SK-N-SH (cell line): ENCODE measurements around the gene LAMC2. TPM values are rescaled to one million over a fixed set of nuclear protein-coding genes. Genes with fewer than 3 reads are reported as not detected.

Source experiments
- CTCF ChIA-PET: fragments of 300-600, 350-600 bp; formaldehyde crosslinking; extraction: SDS; loops from one replicate; lab custom pipeline; 2021; lab: Yijun Ruan, JAX
- POLR2A ChIA-PET: fragments of 350-600 bp; sonication (Branson Sonifier 250); formaldehyde crosslinking; extraction: SDS; loops from one replicate; lab custom pipeline; 2020; ENCODE audit warnings: antibody characterized with exemption, inconsistent platforms; lab: Yijun Ruan, JAX
- DNase-seq: peaks from one replicate; pipeline ENCODE4 v3.0.0; 2012
- H2AFZ ChIP-seq: fragments of 200-600 bp; sonication (generic); 2 replicates; pipeline ENCODE4 v1.8.1; 2016; ENCODE audit warnings: antibody characterized with exemption, mild to moderate bottlenecking, low read depth
- H3F3A ChIP-seq: fragments of 200-600 bp; sonication (generic); replicated peaks from 2 replicates; pipeline ENCODE3; 2016; ENCODE audit warnings: antibody characterized with exemption, mild to moderate bottlenecking; ENCODE audit not compliant: insufficient read depth
- H3K27ac ChIP-seq, 2 experiments: fragments of 200-500 bp in 1 of 2; fragments of 200-600 bp in 1 of 2; sonication (Bioruptor generic) in 1 of 2; sonication (generic), shearing (Covaris generic) in 1 of 2; 2 replicates each; pipeline versions ENCODE4 v1.5.1 to v1.6.1; 2014 to 2016; ENCODE audit warnings: low read depth in 2 of 2, inconsistent platforms in 1 of 2, low read length in 1 of 2, mild to moderate bottlenecking in 1 of 2, mixed read lengths in 1 of 2
- H3K27me3 ChIP-seq: fragments of 200-600 bp; sonication (generic), shearing (Covaris generic); 2 replicates; pipeline ENCODE4 v1.6.1; 2016; ENCODE audit warnings: mixed run types; ENCODE audit not compliant: insufficient read depth
- H3K36me3 ChIP-seq, 2 experiments: fragments of 200-500 bp in 1 of 2; fragments of 200-600 bp in 1 of 2; sonication (Bioruptor generic) in 1 of 2; sonication (generic) in 1 of 2; replicated peaks in 1 of 2; 2 replicates each; pipeline versions ENCODE3 to v1.5.1; 2014 to 2016; ENCODE audit warnings: low read length in 1 of 2, mild to moderate bottlenecking in 1 of 2; ENCODE audit not compliant: insufficient read depth in 2 of 2, control insufficient read depth in 1 of 2
- H3K4me1 ChIP-seq, 2 experiments: fragments of 200-500 bp in 1 of 2; fragments of 200-600 bp in 1 of 2; sonication (Bioruptor generic) in 1 of 2; sonication (generic), shearing (Covaris generic) in 1 of 2; 2 replicates each; pipeline versions ENCODE4 v1.5.1 to v1.6.1; 2014 to 2016; ENCODE audit warnings: low read depth in 1 of 2, low read length in 1 of 2, mixed run types in 1 of 2; ENCODE audit not compliant: insufficient read depth in 2 of 2, control insufficient read depth in 1 of 2
- H3K4me2 ChIP-seq: fragments of 200-600 bp; sonication (generic), shearing (Covaris generic); 2 replicates; pipeline ENCODE4 v1.6.1; 2017; ENCODE audit warnings: mixed run types
- H3K4me3 ChIP-seq, 2 experiments: fragments of 200-500 bp in 1 of 2; fragments of 200-600 bp in 1 of 2; sonication (Bioruptor generic) in 1 of 2; sonication (generic), shearing (Covaris generic) in 1 of 2; 2 replicates each; pipeline versions ENCODE4 v1.5.1 to v1.8.1; 2014 to 2016; ENCODE audit warnings: low read depth in 2 of 2, inconsistent platforms in 1 of 2, low read length in 1 of 2, mild to moderate bottlenecking in 1 of 2, mixed read lengths in 1 of 2, moderate library complexity in 1 of 2
- H3K79me2 ChIP-seq: fragments of 200-600 bp; sonication (generic); 2 replicates; pipeline ENCODE4 v1.8.1; 2017; ENCODE audit warnings: mild to moderate bottlenecking; ENCODE audit not compliant: insufficient read depth
- H3K9ac ChIP-seq: fragments of 200-600 bp; sonication (generic); 2 replicates; pipeline ENCODE4 v1.6.1; 2017; ENCODE audit warnings: mixed run types
- H3K9me2 ChIP-seq: fragments of 200-600 bp; sonication (generic); 2 replicates; pipeline ENCODE4 v1.6.1; 2017; ENCODE audit warnings: mixed run types
- H3K9me3 ChIP-seq: fragments of 200-600 bp; sonication (generic); 2 replicates; pipeline ENCODE4 v1.6.1; 2017; ENCODE audit warnings: mixed run types, mild to moderate bottlenecking, moderate library complexity
- H4K20me1 ChIP-seq: fragments of 200-600 bp; sonication (generic); 2 replicates; pipeline ENCODE4 v1.6.1; 2017; ENCODE audit warnings: mild to moderate bottlenecking, mixed run types; ENCODE audit not compliant: insufficient read depth
- CHD2 ChIP-seq: fragments of 150-350 bp; IDR thresholded peaks from 2 replicates; pipeline ENCODE4 v1.6.1; 2018; ENCODE audit warnings: low read length; ENCODE audit not compliant: partially characterized antibody
- FOSL2 ChIP-seq: IDR thresholded peaks from 2 replicates; pipeline ENCODE4 v1.4.0; 2012; ENCODE audit warnings: low read depth, mild to moderate bottlenecking, moderate library complexity, borderline replicate concordance
- FOXJ3 ChIP-seq: sonication (generic); formaldehyde crosslinking; IDR thresholded peaks from 2 replicates; pipeline ENCODE4 v1.5.1; 2020; ENCODE audit warnings: mild to moderate bottlenecking, missing genetic modification reagents
- GABPA ChIP-seq: IDR thresholded peaks from 2 replicates; pipeline ENCODE4 v1.4.0; 2012; ENCODE audit warnings: low read depth, mild to moderate bottlenecking
- GATA2 ChIP-seq: sonication (generic); formaldehyde crosslinking; IDR thresholded peaks from 2 replicates; pipeline ENCODE4 v1.5.0; 2020; ENCODE audit warnings: mild to moderate bottlenecking, missing genetic modification reagents
- IRF3 ChIP-seq: fragments of 150-350 bp; IDR thresholded peaks from 2 replicates; pipeline ENCODE4 v1.6.1; 2016; ENCODE audit warnings: mild to moderate bottlenecking, low read depth, low read length
- MEF2A ChIP-seq: IDR thresholded peaks from 2 replicates; pipeline ENCODE4 v1.4.0; 2012; ENCODE audit warnings: low read depth, borderline replicate concordance
- NFIC ChIP-seq: IDR thresholded peaks from 2 replicates; pipeline ENCODE4 v1.4.0; 2012; ENCODE audit warnings: borderline replicate concordance
- NRF1 ChIP-seq: IDR thresholded peaks from 2 replicates; pipeline ENCODE4 v1.6.1; 2012; ENCODE audit warnings: low read depth, mild to moderate bottlenecking, low read length
- PBX3 ChIP-seq: IDR thresholded peaks from 2 replicates; pipeline ENCODE4; 2012
- POLR2AphosphoS5 ChIP-seq: IDR thresholded peaks from 2 replicates; pipeline ENCODE4 v1.6.1; 2012; ENCODE audit warnings: low read depth, low read length
- RXRA ChIP-seq: IDR thresholded peaks from 2 replicates; pipeline ENCODE4 v1.4.0; 2012; ENCODE audit warnings: low read depth, mild to moderate bottlenecking, borderline replicate concordance
- SIN3A ChIP-seq: IDR thresholded peaks from 2 replicates; pipeline ENCODE4 v1.6.1; 2012; ENCODE audit warnings: low read depth, mild to moderate bottlenecking, low read length, moderate library complexity, borderline replicate concordance
- TCF12 ChIP-seq: IDR thresholded peaks from 2 replicates; pipeline ENCODE4 v1.4.0; 2012
- YY1 ChIP-seq: IDR thresholded peaks from 2 replicates; pipeline ENCODE4 v1.4.0; 2012; ENCODE audit warnings: low read depth, mild to moderate bottlenecking
- WGBS: methylation state at CpG from one replicate; pipeline ENCODE4 v1.1.6; 2017; ENCODE audit warnings: low lambda C conversion rate; 5-methylcytosine and 5-hydroxymethylcytosine counted together
- polyA plus RNA-seq, 3 experiments: library from polyadenylated mRNA; depleted of rRNA; stranded (reverse); fragments of >200 nt; gene quantifications; 2 replicates each; pipeline ENCODE4 v1.2.3, GENCODE V29; 2012
- TF ChIP-seq, protein P1 (sequence below): IDR thresholded peaks from 2 replicates; pipeline ENCODE4 v1.4.0; 2012; ENCODE audit warnings: low read depth, borderline replicate concordance

LAMC2 gene
- polyA plus RNA-seq, 1 of the 3 experiments (the other 2 are of a cell fraction), result 0.15 TPM

- H3K9ac ChIP-seq, result no peak overlapping the region
- H3K4me2 ChIP-seq, result no peak overlapping the region
- no peaks in the 10 kb centered on the region for H4K20me1 ChIP-seq
- TF ChIP-seq FOXJ3 (CRISPR knock-in tag) (no peak), TCF12 (no peak), NFIC (no peak), POLR2AphosphoS5 (no peak), GABPA (no peak), CHD2 (no peak), MEF2A (no peak), SIN3A (no peak), NRF1 (no peak), GATA2 (CRISPR knock-in tag) (no peak), PBX3 (no peak), IRF3 (no peak), FOSL2 (no peak), YY1 (no peak), RXRA (no peak)
- TF ChIP-seq, protein P1, sequence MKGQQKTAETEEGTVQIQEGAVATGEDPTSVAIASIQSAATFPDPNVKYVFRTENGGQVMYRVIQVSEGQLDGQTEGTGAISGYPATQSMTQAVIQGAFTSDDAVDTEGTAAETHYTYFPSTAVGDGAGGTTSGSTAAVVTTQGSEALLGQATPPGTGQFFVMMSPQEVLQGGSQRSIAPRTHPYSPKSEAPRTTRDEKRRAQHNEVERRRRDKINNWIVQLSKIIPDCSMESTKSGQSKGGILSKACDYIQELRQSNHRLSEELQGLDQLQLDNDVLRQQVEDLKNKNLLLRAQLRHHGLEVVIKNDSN, result no peak
- H3K79me2 ChIP-seq, result no peaks in the 10 kb centered on the region
- no peak overlapping the region for H3K4me3 ChIP-seq
- H3K9me3 ChIP-seq, result no peaks in the 10 kb centered on the region
- H2AFZ ChIP-seq, result no peak overlapping the region
- H3K27ac ChIP-seq, result no peak overlapping the region
- H3K36me3 ChIP-seq, result no peaks in the 10 kb centered on the region
- WGBS, result 76% methylated on average over 1 of the region's 1 CpG
- no peaks in the 10 kb centered on the region for H3K4me1 ChIP-seq
- ChIA-PET POLR2A (no interaction called here), CTCF (interaction anchor here (0.6 to 2.3 kb wide), 4 partner anchors 12 to 274 kb away, joined by 3 to 10 read pairs (median 3); no protein-coding TSS in a partner anchor)
- no peaks in the 10 kb centered on the region for H3K9me2 ChIP-seq
- H3K27me3 ChIP-seq, result 0 out of 2 replicates have a peak, but pooled peaks cover 4% of the 10 kb centered on the region
- no peak for DNase-seq
- H3F3A ChIP-seq, result no peaks in the 10 kb centered on the region
Measured at GRCh38 chr1:183247931-183248330, 61.9 kb downstream of the LAMC2 start.
